T follicular helper cell (primary cell): ENCODE data around the gene RMDN3.

Experiments
- DNase-seq: peaks from one replicate; pipeline ENCODE4 v3.0.0-alpha.2; 2020; ENCODE audit warnings: low read depth
- total RNA-seq, 2 experiments: gene quantifications; one replicate each; lab custom pipeline; 2026; lab: John Stamatoyannopoulos, UW

RMDN3 gene, protein sequence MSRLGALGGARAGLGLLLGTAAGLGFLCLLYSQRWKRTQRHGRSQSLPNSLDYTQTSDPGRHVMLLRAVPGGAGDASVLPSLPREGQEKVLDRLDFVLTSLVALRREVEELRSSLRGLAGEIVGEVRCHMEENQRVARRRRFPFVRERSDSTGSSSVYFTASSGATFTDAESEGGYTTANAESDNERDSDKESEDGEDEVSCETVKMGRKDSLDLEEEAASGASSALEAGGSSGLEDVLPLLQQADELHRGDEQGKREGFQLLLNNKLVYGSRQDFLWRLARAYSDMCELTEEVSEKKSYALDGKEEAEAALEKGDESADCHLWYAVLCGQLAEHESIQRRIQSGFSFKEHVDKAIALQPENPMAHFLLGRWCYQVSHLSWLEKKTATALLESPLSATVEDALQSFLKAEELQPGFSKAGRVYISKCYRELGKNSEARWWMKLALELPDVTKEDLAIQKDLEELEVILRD
- total RNA-seq, result 31.5 to 61.6 reads per million in 2 experiments

DNA sequence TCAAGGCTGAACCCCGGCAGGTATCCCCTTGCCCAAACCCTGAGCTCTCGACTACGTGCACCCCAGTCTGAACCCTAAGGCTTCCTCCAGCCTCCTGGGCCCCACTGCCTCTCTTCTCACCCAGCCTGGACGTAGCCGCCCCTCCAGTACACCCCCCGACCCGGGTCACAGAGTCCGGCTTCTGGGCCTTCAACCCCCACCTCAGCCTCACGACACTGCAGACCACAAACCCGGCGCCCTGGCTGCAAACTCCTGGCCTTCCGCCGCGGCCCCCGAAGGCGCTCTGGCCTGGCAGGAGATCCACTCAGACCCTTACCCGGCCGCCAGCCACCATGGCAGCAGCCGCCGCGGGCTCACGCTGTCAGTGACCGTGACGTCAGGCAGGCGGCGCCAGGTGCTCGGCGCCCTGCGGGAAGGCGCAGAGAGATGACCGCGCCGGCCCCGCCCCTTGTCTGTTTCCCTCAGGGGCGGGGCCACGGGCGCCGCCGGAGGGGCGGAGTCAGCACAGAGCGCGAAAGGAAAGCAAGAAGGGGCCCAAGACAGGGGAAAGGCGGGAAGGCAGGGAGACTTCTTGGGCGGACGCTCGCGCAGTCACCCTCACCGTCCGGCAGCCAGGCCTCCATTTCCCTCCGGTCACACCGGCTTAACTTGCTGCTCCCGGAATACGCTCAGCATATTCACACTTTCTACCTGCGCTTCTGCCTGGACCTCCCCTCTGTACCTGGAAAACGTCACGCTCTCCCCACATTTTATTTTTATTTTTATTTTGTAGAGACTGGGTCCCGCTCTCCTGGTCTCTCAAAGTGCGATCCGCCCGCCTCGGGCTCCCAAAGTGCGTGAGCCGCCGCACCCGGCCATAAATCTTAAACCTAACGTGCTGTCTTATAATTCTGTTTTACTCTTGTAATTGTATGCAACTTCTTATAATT, at the start of gene RMDN3:
Gene RMDN3 (minus strand): TSS at position 372 of the 929 bp plus-strand sequence. CDS start 471 bp downstream, outside the sequence.
- peak; percentile 88 for DNase-seq

DNA sequence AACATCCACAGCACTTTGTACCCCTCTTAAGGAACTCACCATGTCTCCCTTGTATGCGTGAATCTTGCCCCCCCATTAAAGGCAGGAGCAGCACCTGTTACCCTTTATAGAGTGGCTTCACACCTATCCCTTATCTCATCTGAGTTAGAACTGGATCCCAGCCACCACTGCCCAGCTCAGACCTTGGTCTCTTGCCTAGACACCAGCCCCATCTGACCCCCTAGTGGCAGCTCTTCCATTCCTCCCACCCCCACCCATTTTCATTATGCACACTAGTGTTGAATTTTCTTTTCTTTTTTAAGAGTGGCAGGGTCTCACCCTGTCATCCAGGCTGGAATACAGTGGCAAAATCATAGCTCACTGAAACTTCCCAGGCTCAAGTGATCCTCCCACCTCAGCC, 48.6 kb upstream of the RMDN3 start:
- no peak for DNase-seq

DNA sequence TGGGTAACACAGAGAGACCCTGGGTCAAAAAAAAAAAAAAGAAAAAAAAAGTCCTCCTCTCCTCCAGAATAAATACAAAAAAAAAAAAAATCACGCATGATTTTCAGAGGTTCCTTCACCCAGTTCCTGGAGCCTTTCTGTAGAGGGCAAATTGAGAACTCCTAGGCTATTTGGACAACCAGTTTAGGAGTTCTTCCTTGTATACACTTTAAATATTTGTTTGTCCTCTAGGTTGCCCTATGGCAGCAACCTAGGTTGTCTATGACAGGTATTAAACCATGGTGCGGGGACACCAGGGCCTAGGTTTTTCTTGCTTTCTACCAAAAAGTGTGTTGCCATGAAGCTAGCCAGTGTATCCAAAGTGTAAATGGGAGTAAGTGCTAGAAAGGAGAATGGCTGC, 48.0 kb upstream of the RMDN3 start:
- DNase-seq, result no peak

DNA sequence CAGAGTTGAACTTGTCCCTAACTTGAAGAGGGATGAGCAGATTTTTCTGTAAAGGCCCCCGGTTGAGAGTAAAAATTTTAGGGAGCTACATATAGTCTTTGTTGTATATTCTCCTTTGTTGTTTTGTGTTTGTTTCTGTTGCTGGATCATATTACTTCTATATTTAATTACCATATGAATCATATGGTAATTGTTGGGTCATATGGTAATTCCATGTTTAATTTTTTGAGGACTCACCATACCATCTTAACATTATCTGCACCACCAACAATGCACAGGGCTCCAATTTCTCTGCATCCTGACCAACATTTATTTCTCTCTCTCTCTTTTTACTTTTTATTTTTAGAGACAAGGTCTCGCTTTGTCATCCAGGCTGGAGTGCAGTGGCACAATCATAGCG, 44.5 kb upstream of the RMDN3 start:
- DNase-seq, result no peak

DNA sequence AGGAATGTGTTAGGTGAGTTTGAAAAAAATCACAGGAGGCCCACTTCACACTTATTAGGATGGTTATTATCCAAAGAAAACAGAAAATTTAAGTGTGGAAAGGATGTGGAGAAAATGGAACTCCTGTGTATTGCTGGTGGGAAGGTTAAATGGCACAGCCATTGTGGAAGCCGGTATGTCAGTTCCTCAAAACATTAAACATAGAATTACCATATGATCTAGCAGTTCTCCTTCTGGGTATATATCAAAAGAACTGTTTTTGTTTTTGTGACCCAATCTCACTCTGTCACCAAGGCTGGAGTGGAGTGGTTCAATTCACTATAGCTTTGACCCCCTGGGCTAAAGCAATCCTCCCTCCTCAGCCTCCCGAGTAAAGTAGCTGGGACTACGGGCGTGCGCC, 41.5 kb upstream of the RMDN3 start:
- no peak for DNase-seq

DNA sequence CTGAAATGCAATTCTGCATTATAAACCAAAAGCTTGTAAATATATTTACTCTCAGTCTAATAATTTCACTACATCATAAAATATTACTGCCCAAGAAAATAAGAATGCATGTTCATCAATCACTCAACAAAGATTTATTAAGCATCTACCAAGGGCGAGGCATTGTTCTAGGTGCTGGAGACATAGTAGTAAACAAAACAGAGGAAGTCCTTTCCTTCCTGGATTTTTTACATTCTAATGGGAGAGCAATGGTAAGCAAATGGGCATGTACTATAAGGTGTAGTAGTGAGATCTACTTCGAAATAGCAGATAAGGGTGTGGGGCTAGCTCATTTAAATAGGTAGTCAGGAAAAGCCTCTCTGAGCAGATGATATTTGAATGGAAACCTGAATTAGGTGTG, 41.0 kb upstream of the RMDN3 start:
- no peak for DNase-seq

DNA sequence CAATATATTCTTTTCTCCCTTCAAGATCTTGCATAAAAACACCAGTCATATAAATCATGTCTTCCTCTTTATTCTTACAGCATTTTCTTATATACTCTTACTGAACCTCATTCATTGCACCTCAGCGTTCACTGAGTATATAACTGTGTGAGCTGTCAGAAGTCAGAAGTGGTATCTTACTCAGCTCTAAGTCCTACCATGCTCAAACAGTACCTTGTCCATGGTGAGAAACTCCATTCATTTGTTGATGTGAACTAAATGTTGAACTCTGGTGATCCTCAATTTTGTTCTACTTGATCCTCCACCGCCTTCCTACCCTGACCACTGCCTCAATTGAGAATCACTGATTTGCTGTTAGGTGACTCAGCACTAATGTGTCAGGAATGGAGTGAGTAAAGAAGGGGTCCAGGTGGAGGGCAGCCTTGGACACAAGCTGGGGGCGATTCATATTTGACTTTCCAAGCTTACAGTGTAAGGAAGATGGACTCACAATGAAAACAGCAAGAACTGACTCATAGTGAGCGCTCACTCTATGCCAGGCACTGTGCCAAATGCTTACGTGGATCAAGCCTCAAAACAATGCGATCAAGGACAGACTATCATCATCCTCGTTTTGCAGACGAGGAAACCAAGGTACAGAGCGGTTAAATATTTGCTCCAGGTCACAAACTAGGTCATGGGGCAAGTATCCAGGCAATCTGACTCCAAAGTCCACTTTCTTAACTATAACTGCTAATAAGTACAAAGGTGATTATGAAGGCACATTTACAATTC, 38.3 kb upstream of the RMDN3 start:
- no peak for DNase-seq

DNA sequence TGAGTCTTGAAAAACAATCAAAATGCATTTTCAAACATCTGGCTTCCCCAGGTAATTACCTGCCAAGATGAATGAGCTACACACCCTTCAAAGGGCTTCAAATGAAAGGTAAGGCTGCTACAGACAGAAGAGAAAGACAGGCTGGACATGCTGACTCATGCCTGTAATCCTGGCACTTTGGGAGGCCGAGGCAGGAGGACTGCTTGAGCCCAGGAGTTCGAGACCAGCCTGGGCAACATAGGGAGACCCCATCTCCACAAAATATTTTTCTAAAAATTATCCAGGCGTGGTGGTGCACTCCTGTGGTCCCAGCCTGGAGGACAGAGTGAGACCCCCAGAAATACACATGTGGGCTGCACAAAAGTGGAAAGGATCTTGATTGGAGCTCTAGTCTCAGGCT, 37.3 kb upstream of the RMDN3 start:
- no peak for DNase-seq

DNA sequence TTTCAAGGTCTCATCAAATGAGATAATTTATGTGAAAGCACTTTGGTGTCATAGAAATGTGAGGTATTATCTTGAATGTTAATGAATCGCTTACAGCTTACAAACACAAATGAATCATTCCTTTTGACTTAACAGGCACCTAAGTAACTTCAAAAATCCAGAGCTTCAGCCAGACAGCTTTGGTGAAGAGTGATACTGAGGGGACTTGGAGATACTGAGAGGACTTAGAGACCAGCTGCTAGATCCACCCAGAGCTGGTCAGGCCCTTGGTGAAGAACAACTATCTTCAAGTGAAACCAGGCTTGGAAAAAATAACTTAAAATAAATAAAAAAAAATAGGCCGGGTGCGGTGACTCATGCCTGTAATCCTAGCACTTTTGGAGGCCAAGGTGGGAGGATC, 35.7 kb upstream of the RMDN3 start:
- DNase-seq, result no peak

DNA sequence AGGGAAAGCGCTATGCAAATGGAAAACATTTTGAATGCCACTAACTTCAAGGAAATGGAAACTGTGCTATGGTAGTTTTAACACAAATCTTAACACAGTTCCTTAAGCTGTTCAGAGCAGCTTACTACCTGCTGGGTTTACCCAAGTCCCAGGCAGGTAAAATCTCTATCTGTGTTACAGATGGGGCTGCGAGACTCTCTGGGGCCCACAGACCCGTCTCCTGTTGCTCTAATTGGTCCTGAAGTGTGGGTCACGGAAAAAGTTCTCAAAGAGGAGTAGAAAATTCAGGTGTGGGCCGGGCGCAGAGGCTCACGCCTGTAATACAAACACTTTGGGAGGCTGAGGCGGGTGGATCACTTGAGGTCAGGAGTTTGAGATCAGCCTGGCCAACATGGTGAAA, 34.9 kb upstream of the RMDN3 start:
- no peak for DNase-seq

DNA sequence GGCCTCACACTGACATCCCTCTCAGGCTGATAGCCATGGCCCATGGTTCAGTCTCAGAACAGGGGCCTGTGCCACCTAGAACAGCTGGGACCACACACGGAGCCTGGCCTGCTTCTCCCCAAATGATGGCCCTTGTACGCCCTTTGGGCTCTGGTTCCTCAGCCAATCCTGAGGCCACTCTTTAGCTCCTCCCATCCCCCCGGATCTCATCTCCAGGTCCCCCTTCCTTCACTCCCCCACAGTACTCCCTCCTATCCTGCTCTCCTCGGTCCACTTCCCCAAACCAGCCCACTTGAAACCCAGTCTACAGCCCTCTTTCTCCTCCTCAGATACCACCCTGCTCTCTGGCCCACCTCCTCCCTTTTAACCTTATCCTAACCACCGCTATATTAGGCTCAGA, 34.1 kb upstream of the RMDN3 start:
- DNase-seq, result no peak

DNA sequence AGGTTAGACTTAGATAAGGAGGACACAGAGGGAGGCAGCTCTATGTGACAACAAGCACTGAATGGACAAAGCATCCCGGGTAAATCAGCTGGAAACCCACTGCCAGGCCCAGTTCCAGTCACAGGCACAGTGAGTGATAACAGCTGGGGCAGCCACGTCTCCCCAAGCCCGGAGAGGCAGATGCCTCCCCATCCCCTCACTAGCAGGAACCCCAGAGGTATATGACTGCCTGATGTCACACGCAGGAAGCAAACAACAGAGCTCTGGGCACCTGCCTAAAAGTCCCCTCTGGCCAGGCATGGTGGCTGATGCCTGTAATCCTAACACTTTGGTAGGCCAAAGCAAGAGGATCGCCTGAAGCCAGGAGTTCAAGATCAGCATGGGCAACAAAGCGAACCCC, 32.9 kb upstream of the RMDN3 start:
- no peak for DNase-seq

DNA sequence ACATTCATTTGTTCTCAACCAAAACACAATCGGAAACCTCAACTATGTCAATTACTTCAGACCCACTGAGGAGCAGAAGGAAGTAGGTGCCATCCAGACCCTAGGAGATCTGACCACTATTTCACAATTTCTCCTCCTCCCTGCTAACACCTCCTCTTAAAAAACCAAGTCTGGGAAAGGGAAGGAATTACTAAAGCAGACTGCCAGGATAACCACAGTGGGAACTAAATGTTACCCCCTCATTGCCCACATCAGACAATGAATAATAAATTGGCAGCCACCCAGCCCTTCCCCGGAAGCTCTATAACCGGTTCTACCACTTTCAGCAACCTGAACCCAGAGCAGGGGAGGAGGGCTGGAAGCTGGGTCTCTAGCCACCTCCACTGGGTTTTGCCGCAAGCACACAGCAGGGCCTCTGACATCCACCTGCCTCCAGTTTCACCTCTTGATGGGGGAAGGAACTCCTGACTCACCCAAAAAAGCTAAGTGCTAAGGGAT, 32.3 kb upstream of the RMDN3 start:
- DNase-seq, result no peak

DNA sequence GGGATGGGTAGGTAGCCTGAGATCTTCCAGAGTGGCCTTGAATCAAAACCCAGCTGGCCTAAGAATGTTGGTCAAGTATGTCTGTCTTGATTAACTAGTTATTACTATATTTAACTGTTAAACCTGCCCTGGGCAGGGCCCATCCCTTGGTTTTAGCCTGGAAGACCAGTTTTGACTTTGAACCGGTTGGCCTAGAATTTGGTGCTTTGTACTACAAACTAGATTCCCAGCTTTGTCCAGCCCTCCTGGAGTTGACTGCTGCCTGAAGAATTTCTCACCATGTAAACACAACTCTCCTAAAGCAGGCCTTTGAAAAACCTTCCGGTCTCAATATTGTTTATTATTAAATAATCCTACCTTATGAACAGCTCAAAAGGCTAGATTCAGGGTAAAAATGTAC, 30.8 kb upstream of the RMDN3 start:
- no peak for DNase-seq

DNA sequence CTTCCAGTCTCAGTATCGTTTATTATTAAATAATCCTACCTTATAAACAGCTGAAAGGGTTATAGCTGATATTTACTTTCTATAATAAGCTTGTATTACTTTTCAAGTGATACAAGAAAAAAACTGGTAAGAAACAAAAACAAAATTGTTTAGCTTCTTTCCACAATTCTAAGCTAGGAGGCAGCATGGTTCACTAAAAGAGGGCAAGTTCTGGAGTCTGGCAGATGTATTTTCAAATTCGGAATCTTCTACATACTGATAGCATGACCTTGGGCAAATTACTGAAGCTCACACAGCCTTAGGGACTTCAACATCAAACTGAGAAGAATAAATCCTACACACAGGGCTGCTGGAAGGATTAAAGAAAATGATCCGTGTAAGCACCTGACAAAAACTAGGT, 30.1 kb upstream of the RMDN3 start:
- no peak for DNase-seq

DNA sequence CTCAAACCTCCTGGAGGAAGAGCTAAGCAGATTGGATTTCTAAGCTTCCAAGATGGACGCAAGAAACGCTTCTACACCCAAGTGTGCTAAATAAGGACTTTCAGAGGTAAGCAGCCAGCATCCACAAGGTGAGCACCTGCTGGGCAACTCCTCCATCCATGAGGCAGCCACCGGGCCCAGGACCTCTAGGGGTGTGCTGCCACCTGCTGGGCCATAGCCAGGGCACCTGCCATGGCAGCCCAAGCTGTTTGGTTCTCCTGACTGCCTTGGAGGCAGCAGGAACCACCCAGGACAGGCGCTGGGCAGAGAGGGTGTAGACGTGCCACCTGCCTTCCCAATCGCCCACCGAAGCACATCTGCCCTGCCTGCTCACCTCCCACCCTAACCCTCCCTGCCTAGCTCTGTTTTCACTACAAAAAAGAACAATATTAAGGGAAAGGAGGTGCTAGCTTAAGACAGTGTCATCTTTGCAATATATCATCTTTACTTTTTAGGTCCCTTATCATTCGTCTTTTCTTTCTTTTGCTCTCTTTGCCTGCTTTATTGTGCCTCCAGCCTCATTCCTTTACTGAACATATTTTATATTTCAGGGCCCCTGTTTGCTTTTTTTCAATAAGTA, 27.7 kb upstream of the RMDN3 start:
- DNase-seq, result peak; percentile 71

DNA sequence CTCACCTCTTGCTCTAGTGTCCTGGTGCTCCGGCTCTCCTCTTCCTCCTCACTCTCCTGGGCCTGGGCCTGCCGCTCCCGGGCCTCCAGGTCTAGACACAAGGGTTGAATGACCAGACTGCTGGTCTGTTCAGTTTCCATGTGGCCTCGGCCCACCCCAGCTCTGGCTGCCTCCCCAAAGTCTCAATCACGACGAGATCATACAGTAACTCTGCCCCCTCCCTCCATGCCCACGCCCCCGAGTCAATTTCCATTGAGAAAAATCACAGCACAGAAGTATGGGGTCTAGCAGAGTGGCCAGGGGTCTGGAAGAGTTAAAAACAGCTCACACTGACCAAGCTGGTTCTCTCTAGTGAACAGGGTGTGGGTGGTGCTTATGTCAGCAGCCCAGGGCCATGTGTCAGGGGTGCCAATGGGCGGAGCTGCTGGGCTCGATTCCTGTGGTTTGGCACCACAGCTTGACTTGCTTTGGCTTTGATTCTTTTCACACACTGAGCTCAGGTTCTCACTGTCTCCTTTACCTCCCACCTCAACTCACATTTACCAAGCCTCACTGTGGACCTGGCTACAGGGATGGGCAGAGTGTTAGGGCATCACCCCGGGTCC, 21.6 kb upstream of the RMDN3 start:
- DNase-seq, result no peak

DNA sequence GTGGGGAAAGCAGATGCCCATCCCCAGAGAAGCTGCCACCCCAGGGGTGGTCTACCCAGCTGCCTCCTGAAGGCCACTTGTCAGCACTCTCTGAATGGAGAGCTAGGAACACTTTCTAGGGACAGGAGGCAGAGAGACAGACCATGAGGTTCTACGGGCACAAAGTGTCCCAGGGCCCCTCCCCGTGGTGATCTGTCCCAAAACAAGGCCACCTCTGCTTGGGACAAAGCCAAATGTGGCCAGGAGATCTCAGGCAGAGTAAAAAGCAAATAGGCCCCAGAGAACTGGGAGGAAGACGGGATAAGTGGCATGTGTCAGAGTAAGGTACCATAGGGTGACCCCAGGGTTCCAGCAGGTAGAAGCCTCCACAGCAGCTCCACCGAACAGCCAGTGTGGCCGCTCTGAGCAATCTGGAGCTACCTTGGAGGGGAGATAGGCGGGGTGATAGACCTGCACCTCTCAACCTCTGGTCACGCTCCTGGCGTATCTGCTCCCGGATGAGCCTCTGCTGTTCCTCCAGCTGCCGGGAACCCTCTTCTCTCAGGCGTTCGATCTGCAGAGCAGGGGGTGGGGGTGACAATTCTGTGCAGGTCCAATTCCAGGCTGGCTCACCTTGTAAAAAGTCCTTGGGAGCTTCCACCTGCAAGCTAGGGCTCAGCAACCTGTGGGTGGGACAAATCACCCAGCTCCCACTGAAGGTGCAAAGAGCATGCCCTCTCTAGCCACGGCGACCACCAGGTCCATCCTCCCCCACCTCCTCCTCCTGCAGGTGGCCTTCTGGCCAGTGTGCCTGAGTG, 20.9 kb upstream of the RMDN3 start:
- no peak for DNase-seq

DNA sequence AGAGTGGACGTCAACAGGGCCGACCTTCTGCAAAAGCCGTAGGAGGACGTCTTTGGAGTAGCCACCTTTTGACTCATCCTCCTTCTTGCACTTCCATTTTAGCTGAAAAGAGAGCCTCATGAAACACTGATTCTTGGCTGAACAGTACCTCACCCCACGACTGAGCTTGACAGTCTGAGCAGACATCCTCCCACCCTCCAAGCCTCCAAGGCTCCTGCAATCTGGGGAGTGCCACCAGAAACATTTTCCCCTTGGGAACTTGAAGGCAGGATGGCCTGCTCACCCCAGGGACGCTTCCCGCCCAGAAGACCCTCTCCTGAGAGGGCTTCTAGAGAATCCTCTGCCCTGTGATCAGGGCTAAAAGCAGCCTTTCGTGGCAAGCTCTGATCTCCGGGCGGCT, 20.0 kb upstream of the RMDN3 start:
- no peak for DNase-seq

DNA sequence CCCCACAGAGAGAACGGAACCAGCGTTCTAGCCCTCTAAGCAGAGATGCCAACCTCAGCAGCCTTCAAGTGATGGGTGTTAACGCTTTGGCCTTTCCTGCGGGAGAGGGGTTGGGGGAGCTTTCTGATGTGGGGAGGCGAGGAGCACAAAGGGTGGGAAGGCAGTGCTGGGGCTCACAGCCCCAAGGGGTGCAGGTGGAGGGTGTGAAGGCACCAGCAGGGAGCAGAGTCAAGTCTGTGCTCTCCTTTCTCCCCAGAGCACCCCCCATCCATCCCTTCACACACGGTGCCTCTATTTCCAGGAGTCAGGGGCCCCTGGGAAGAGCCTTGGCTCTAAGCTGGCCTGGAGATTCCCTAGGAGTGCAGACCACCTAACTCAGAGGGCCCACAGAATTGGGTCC, 18.8 kb upstream of the RMDN3 start:
- no peak for DNase-seq
